H9 (cell line): Measurements from ENCODE around the gene APLN. TPM values are rescaled to one million over a fixed set of nuclear protein-coding genes. Genes with fewer than 3 reads are reported as not detected.

ENCODE experiments used
- DNase-seq: peaks from one replicate; pipeline ENCODE4 v3.0.0-alpha.2; 2017
- H2AFZ ChIP-seq: one replicate; pipeline ENCODE4 v1.6.1; 2013; ENCODE audit warnings: mild to moderate bottlenecking, low read length, control low read depth, moderate library complexity
- H2AK5ac ChIP-seq: 2 replicates; pipeline ENCODE4 v1.6.1; 2013; ENCODE audit warnings: low read length, control low read depth, mixed read lengths; ENCODE audit not compliant: insufficient read length
- H2BK120ac ChIP-seq: one replicate; pipeline ENCODE4 v1.6.1; 2013; ENCODE audit warnings: low read depth, mild to moderate bottlenecking, low read length, control low read depth, inconsistent platforms; ENCODE audit not compliant: poor library complexity, severe bottlenecking
- H2BK12ac ChIP-seq: 2 replicates; pipeline ENCODE4 v1.6.1; 2013; ENCODE audit warnings: low read length, control low read depth, mixed read lengths, low read depth; ENCODE audit not compliant: insufficient read length
- H2BK15ac ChIP-seq: 2 replicates; pipeline ENCODE4 v1.6.1; 2013; ENCODE audit warnings: low read depth, low read length, control low read depth
- H2BK20ac ChIP-seq: one replicate; pipeline ENCODE4 v1.6.1; 2013; ENCODE audit warnings: low read depth, mild to moderate bottlenecking, low read length, control low read depth, inconsistent platforms; ENCODE audit not compliant: poor library complexity, severe bottlenecking
- H2BK5ac ChIP-seq: 2 replicates; pipeline ENCODE4 v1.6.1; 2013; ENCODE audit warnings: low read length, control low read depth, mixed read lengths; ENCODE audit not compliant: insufficient read length
- H3K14ac ChIP-seq: 2 replicates; pipeline ENCODE4 v1.6.1; 2013; ENCODE audit warnings: low read length, control low read depth; ENCODE audit not compliant: insufficient read depth
- H3K18ac ChIP-seq: 2 replicates; pipeline ENCODE4 v1.6.1; 2013; ENCODE audit warnings: low read depth, mild to moderate bottlenecking, mixed read lengths, low read length, control low read depth; ENCODE audit not compliant: insufficient read length
- H3K23ac ChIP-seq: 2 replicates; pipeline ENCODE4 v1.6.1; 2013; ENCODE audit warnings: low read length, control low read depth, mixed read lengths, low read depth; ENCODE audit not compliant: insufficient read length
- H3K23me2 ChIP-seq: 2 replicates; pipeline ENCODE4 v1.6.1; 2013; ENCODE audit warnings: low read depth, mild to moderate bottlenecking, mixed read lengths, low read length, control low read depth; ENCODE audit not compliant: insufficient read length, poor library complexity, severe bottlenecking
- H3K27ac ChIP-seq: 2 replicates; pipeline ENCODE4 v1.5.1; 2013; ENCODE audit warnings: low read length, control low read depth, mixed read lengths, low read depth; ENCODE audit not compliant: insufficient read length
- H3K27me3 ChIP-seq: 2 replicates; pipeline ENCODE4 v1.6.1; 2013; ENCODE audit warnings: low read length, control low read depth, inconsistent platforms; ENCODE audit not compliant: insufficient read depth
- H3K4ac ChIP-seq: 2 replicates; pipeline ENCODE4 v1.6.1; 2013; ENCODE audit warnings: low read depth, mild to moderate bottlenecking, control low read depth, inconsistent platforms, low read length, moderate library complexity
- H3K4me1 ChIP-seq: 2 replicates; pipeline ENCODE4 v1.6.1; 2013; ENCODE audit warnings: low read length, control low read depth, inconsistent platforms; ENCODE audit not compliant: insufficient read depth
- H3K4me2 ChIP-seq: 2 replicates; pipeline ENCODE4 v1.6.1; 2013; ENCODE audit warnings: low read length, control low read depth, mixed read lengths; ENCODE audit not compliant: insufficient read length, insufficient read depth
- H3K56ac ChIP-seq: 2 replicates; pipeline ENCODE4 v1.6.1; 2013; ENCODE audit warnings: low read depth, mild to moderate bottlenecking, mixed read lengths, low read length, control low read depth; ENCODE audit not compliant: insufficient read length
- H3K79me1 ChIP-seq: 2 replicates; pipeline ENCODE4 v1.6.1; 2013; ENCODE audit warnings: low read depth, mild to moderate bottlenecking, moderate library complexity, low read length, control low read depth, inconsistent platforms; ENCODE audit not compliant: insufficient read depth, poor library complexity, severe bottlenecking
- H3K79me2 ChIP-seq: 2 replicates; pipeline ENCODE4 v1.6.1; 2013; ENCODE audit warnings: low read length, control low read depth, inconsistent platforms; ENCODE audit not compliant: insufficient read depth
- H3K9ac ChIP-seq: 2 replicates; pipeline ENCODE4 v1.6.1; 2013; ENCODE audit warnings: low read length, control low read depth, mixed read lengths; ENCODE audit not compliant: insufficient read length; ENCODE audit errors: extremely low read depth
- H3K9me3 ChIP-seq: one replicate; pipeline ENCODE4 v1.6.1; 2013; ENCODE audit warnings: low read depth, low read length, inconsistent platforms; ENCODE audit not compliant: control insufficient read depth
- H3T11ph ChIP-seq: one replicate; pipeline ENCODE4 v1.6.1; 2013; ENCODE audit warnings: mild to moderate bottlenecking, low read length, control low read depth, inconsistent platforms
- H4K20me1 ChIP-seq: one replicate; pipeline ENCODE4 v1.6.1; 2013; ENCODE audit not compliant: control insufficient read depth, insufficient read length, insufficient read depth
- H4K5ac ChIP-seq: 2 replicates; pipeline ENCODE4 v1.6.1; 2013; ENCODE audit warnings: low read depth, mild to moderate bottlenecking, mixed read lengths, low read length, control low read depth; ENCODE audit not compliant: insufficient read length
- H4K8ac ChIP-seq: replicated peaks from 2 replicates; pipeline ENCODE4 v1.6.1; 2013; ENCODE audit warnings: low read length, control low read depth, mixed read lengths, low read depth; ENCODE audit not compliant: insufficient read length
- H4K91ac ChIP-seq: 2 replicates; pipeline ENCODE4 v1.6.1; 2013; ENCODE audit warnings: low read depth, mild to moderate bottlenecking, moderate library complexity, mixed read lengths, low read length, control low read depth; ENCODE audit not compliant: insufficient read length
- H3K27ac Mint-ChIP-seq, 3 experiments: 2 replicates in 2 of 3; 3 replicates in 1 of 3; pipeline ENCODE4 v1.8.0; 2020 to 2021; ENCODE audit warnings: mixed read lengths in 3 of 3, mild to moderate bottlenecking in 1 of 3, moderate library complexity in 1 of 3
- H3K27me3 Mint-ChIP-seq: 2 replicates; pipeline ENCODE4 v1.8.0; 2021; ENCODE audit warnings: low read depth, mild to moderate bottlenecking, moderate library complexity, mixed read lengths
- H3K36me3 Mint-ChIP-seq, 3 experiments: 2 replicates in 2 of 3; 3 replicates in 1 of 3; pipeline ENCODE4 v1.8.0; 2020 to 2021; ENCODE audit warnings: low read depth in 3 of 3, mixed read lengths in 3 of 3; ENCODE audit not compliant: insufficient read depth in 1 of 3
- H3K4me1 Mint-ChIP-seq, 2 experiments: 2 replicates each; pipeline ENCODE4 v1.8.0; 2020; ENCODE audit warnings: mixed read lengths in 2 of 2
- H3K4me3 Mint-ChIP-seq, 2 experiments: 2 replicates in 1 of 2; 3 replicates in 1 of 2; pipeline ENCODE4 v1.8.0; 2020 to 2021; ENCODE audit warnings: mild to moderate bottlenecking in 2 of 2, mixed read lengths in 2 of 2, moderate library complexity in 1 of 2
- H3K9me3 Mint-ChIP-seq, 2 experiments: 2 replicates in 1 of 2; 3 replicates in 1 of 2; pipeline ENCODE4 v1.8.0; 2020; ENCODE audit warnings: mild to moderate bottlenecking in 2 of 2, mixed read lengths in 2 of 2, moderate library complexity in 1 of 2
- WGBS: extraction: QIAGEN DNeasy Blood & Tissue Kit; methylation state at CpG from one replicate; pipeline ENCODE4 v1.1.7; 2013; ENCODE audit warnings: missing lambda C conversion rate, low lambda C conversion rate, mixed read lengths; ENCODE audit not compliant: insufficient read length; ENCODE audit errors: extremely low coverage; 5-methylcytosine and 5-hydroxymethylcytosine counted together
- total RNA-seq: library from RNA; stranded (reverse); gene quantifications from 2 replicates; pipeline ENCODE4 v1.2.1, GENCODE V29; 2021
- TF ChIP-seq, protein P1 (sequence below): fragments of 200-600 bp; sonication (generic); conservative IDR thresholded peaks from 3 replicates; pipeline ENCODE4 v1.8.0; 2021; ENCODE audit warnings: antibody characterized with exemption, mild to moderate bottlenecking

The APLN gene
- total RNA-seq, 1 experiment from 2014 or later, result 0.24 TPM

GRCh38 chrX:129693354-129693753 lies 38.6 kb upstream of the APLN start:
- Histone ChIP-seq H4K20me1 (no peaks in the 10 kb centered on the region), H3K18ac (no peak overlapping the region), H3K9me3 (no peaks in the 10 kb centered on the region), H3T11ph (no peak overlapping the region), H3K79me2 (no peaks in the 10 kb centered on the region), H2AFZ (no peak overlapping the region), H3K56ac (no peak overlapping the region), H3K23ac (no peak overlapping the region), H2AK5ac (no peak overlapping the region), H2BK15ac (no peak overlapping the region), H3K9ac (no peak overlapping the region), H3K27me3 (no peaks in the 10 kb centered on the region), H2BK20ac (no peak overlapping the region), H4K91ac (no peak overlapping the region), H3K27ac (no peak overlapping the region), H3K4me1 (peaks cover 9% of the 10 kb centered on the region; the same call in 1 of the 2 replicates), H3K4ac (no peak overlapping the region), H3K23me2 (no peaks in the 10 kb centered on the region), H2BK12ac (no peak overlapping the region), H4K5ac (no peak overlapping the region), H2BK120ac (no peak overlapping the region), H2BK5ac (no peak overlapping the region), H3K4me2 (no peak overlapping the region), H3K14ac (no peak overlapping the region), H3K79me1 (no peaks in the 10 kb centered on the region), H4K8ac (no peak overlapping the region)
- TF ChIP-seq, protein P1, sequence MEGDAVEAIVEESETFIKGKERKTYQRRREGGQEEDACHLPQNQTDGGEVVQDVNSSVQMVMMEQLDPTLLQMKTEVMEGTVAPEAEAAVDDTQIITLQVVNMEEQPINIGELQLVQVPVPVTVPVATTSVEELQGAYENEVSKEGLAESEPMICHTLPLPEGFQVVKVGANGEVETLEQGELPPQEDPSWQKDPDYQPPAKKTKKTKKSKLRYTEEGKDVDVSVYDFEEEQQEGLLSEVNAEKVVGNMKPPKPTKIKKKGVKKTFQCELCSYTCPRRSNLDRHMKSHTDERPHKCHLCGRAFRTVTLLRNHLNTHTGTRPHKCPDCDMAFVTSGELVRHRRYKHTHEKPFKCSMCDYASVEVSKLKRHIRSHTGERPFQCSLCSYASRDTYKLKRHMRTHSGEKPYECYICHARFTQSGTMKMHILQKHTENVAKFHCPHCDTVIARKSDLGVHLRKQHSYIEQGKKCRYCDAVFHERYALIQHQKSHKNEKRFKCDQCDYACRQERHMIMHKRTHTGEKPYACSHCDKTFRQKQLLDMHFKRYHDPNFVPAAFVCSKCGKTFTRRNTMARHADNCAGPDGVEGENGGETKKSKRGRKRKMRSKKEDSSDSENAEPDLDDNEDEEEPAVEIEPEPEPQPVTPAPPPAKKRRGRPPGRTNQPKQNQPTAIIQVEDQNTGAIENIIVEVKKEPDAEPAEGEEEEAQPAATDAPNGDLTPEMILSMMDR, result no peak
- WGBS, result no CpG with 5 or more reads among the region's 3 CpGs
- Mint-ChIP-seq H3K27me3 (peaks cover 15% of the 10 kb centered on the region), H3K36me3 (peaks cover 4 to 9% (median 5%) of the 10 kb centered on the region in 3 experiments; a peak in 4 of 7 replicates), H3K4me3 (no peak overlapping the region), H3K9me3 (peaks cover 0 to 58% of the 10 kb centered on the region in 2 experiments; a peak in 2 of 5 replicates), H3K4me1 (peaks cover 28 to 37% of the 10 kb centered on the region in 2 experiments), H3K27ac (no peak overlapping the region; a peak in 1 of 7 replicates)
- no peak for DNase-seq
